Skeletal muscle satellite cell (primary cell): ENCODE measurements around the gene HNRNPM.

Source experiments
- H3K27me3 ChIP-seq: 2 replicates; pipeline ENCODE4 v1.7.0; 2013; ENCODE audit warnings: low read length; ENCODE audit not compliant: control insufficient read depth, insufficient read depth
- H3K36me3 ChIP-seq: 2 replicates; pipeline ENCODE4 v1.7.0; 2013; ENCODE audit warnings: mild to moderate bottlenecking, control low read depth, low read length; ENCODE audit not compliant: insufficient read depth
- H3K4me1 ChIP-seq: 2 replicates; pipeline ENCODE4 v1.7.0; 2013; ENCODE audit warnings: low read length; ENCODE audit not compliant: control insufficient read depth, insufficient read depth
- H3K4me2 ChIP-seq: 2 replicates; pipeline ENCODE4 v1.7.0; 2013; ENCODE audit warnings: mild to moderate bottlenecking, low read length
- H3K4me3 ChIP-seq: 2 replicates; pipeline ENCODE4 v1.7.0; 2013; ENCODE audit warnings: low read length
- H3K9ac ChIP-seq: 2 replicates; pipeline ENCODE4 v1.7.0; 2013; ENCODE audit warnings: mild to moderate bottlenecking, low read depth, low read length, moderate library complexity
- H3K9me3 ChIP-seq: replicated peaks from 2 replicates; pipeline ENCODE4 v1.7.0; 2013; ENCODE audit warnings: mild to moderate bottlenecking, control low read depth, low read length

Gene HNRNPM

GRCh38 chr19:8490395-8490760, 45.6 kb downstream of the HNRNPM start:
- Histone ChIP-seq H3K9ac (no peak overlapping the region), H3K4me1 (no peaks in the 10 kb centered on the region), H3K9me3 (no peaks in the 10 kb centered on the region), H3K36me3 (peaks cover 49% of the 10 kb centered on the region), H3K4me2 (no peak overlapping the region), H3K4me3 (no peak overlapping the region), H3K27me3 (no peaks in the 10 kb centered on the region)

GRCh38 chr19:8490873-8491272, 46.1 kb downstream of the HNRNPM start:
- no peak overlapping the region for H3K9ac ChIP-seq
- H3K4me1 ChIP-seq = no peaks in the 10 kb centered on the region
- no peaks in the 10 kb centered on the region for H3K9me3 ChIP-seq
- H3K36me3 ChIP-seq = peaks cover 44% of the 10 kb centered on the region
- H3K4me3 ChIP-seq = no peak overlapping the region
- no peak overlapping the region for H3K4me2 ChIP-seq
- no peaks in the 10 kb centered on the region for H3K27me3 ChIP-seq

GRCh38 chr19:8491574-8491973, 46.8 kb downstream of the HNRNPM start:
- peaks cover 37% of the 10 kb centered on the region for H3K36me3 ChIP-seq
- no peak overlapping the region for H3K9ac ChIP-seq
- H3K4me1 ChIP-seq = no peaks in the 10 kb centered on the region
- H3K4me2 ChIP-seq = no peak overlapping the region
- H3K27me3 ChIP-seq = no peaks in the 10 kb centered on the region
- H3K4me3 ChIP-seq = no peak overlapping the region
- H3K9me3 ChIP-seq = no peaks in the 10 kb centered on the region

- H3K4me1 ChIP-seq = no peaks in the 10 kb centered on the region
Measured at GRCh38 chr19:8494158-8494557, 49.4 kb downstream of the HNRNPM start.

GRCh38 chr19:8498295-8498694, 53.5 kb downstream of the HNRNPM start:
- Histone ChIP-seq H3K4me2 (no peak overlapping the region), H3K4me1 (no peaks in the 10 kb centered on the region), H3K27me3 (no peaks in the 10 kb centered on the region), H3K9ac (no peak overlapping the region), H3K9me3 (no peaks in the 10 kb centered on the region), H3K36me3 (no peaks in the 10 kb centered on the region), H3K4me3 (no peak overlapping the region)

More at GRCh38 chr19:8494158-8494557, 49.4 kb downstream of the HNRNPM start:
- H3K9me3 ChIP-seq = no peaks in the 10 kb centered on the region
- no peak overlapping the region for H3K9ac ChIP-seq
- no peaks in the 10 kb centered on the region for H3K27me3 ChIP-seq
- H3K36me3 ChIP-seq = peaks cover 11% of the 10 kb centered on the region
- no peak overlapping the region for H3K4me3 ChIP-seq
- H3K4me2 ChIP-seq = no peak overlapping the region

- Histone ChIP-seq H3K9ac (no peak overlapping the region), H3K27me3 (no peaks in the 10 kb centered on the region), H3K36me3 (no peaks in the 10 kb centered on the region), H3K4me2 (no peak overlapping the region), H3K4me1 (no peaks in the 10 kb centered on the region), H3K9me3 (no peaks in the 10 kb centered on the region), H3K4me3 (no peak overlapping the region)
Measured at GRCh38 chr19:8499048-8499833, 54.5 kb downstream of the HNRNPM start.

GRCh38 chr19:8500158-8500557, 55.4 kb downstream of the HNRNPM start:
- H3K4me2 ChIP-seq = no peak overlapping the region
- H3K27me3 ChIP-seq = no peaks in the 10 kb centered on the region
- H3K9ac ChIP-seq = no peak overlapping the region
- no peaks in the 10 kb centered on the region for H3K4me1 ChIP-seq
- no peaks in the 10 kb centered on the region for H3K9me3 ChIP-seq
- no peaks in the 10 kb centered on the region for H3K36me3 ChIP-seq
- no peak overlapping the region for H3K4me3 ChIP-seq

GRCh38 chr19:8501516-8501915, 56.7 kb downstream of the HNRNPM start:
- H3K27me3 ChIP-seq = no peaks in the 10 kb centered on the region
- no peak overlapping the region for H3K9ac ChIP-seq
- H3K4me2 ChIP-seq = no peak overlapping the region
- H3K4me3 ChIP-seq = no peak overlapping the region
- no peaks in the 10 kb centered on the region for H3K9me3 ChIP-seq
- no peaks in the 10 kb centered on the region for H3K36me3 ChIP-seq
- peaks cover 3% of the 10 kb centered on the region for H3K4me1 ChIP-seq

- H3K9me3 ChIP-seq = no peaks in the 10 kb centered on the region
- no peaks in the 10 kb centered on the region for H3K27me3 ChIP-seq
- H3K4me1 ChIP-seq = peaks cover 3% of the 10 kb centered on the region
- no peak overlapping the region for H3K4me2 ChIP-seq
- H3K9ac ChIP-seq = no peak overlapping the region
- no peak overlapping the region for H3K4me3 ChIP-seq
- H3K36me3 ChIP-seq = no peaks in the 10 kb centered on the region
Measured at GRCh38 chr19:8501981-8502380, 57.2 kb downstream of the HNRNPM start.

GRCh38 chr19:8503510-8503909, 58.7 kb downstream of the HNRNPM start:
- Histone ChIP-seq H3K4me2 (no peak overlapping the region), H3K9ac (no peak overlapping the region), H3K4me1 (peaks cover 3% of the 10 kb centered on the region), H3K9me3 (no peaks in the 10 kb centered on the region), H3K27me3 (no peaks in the 10 kb centered on the region), H3K4me3 (no peak overlapping the region), H3K36me3 (no peaks in the 10 kb centered on the region)

- no peak overlapping the region for H3K9ac ChIP-seq
- H3K4me3 ChIP-seq = no peak overlapping the region
- H3K36me3 ChIP-seq = no peaks in the 10 kb centered on the region
- no peaks in the 10 kb centered on the region for H3K9me3 ChIP-seq
- H3K27me3 ChIP-seq = no peaks in the 10 kb centered on the region
- H3K4me1 ChIP-seq = peaks cover 3% of the 10 kb centered on the region
- no peak overlapping the region for H3K4me2 ChIP-seq
Measured at GRCh38 chr19:8504171-8504570, 59.4 kb downstream of the HNRNPM start.

GRCh38 chr19:8504919-8505318, 60.1 kb downstream of the HNRNPM start:
- H3K4me1 ChIP-seq = peaks cover 3% of the 10 kb centered on the region
- H3K27me3 ChIP-seq = no peaks in the 10 kb centered on the region
- H3K9ac ChIP-seq = no peak overlapping the region
- no peaks in the 10 kb centered on the region for H3K36me3 ChIP-seq
- no peak overlapping the region for H3K4me3 ChIP-seq
- H3K4me2 ChIP-seq = no peak overlapping the region
- no peaks in the 10 kb centered on the region for H3K9me3 ChIP-seq
